HCT116 (cell line): Measurements from ENCODE around the gene PDE9A. TPM values are rescaled to one million over a fixed set of nuclear protein-coding genes. Genes with fewer than 3 reads are reported as not detected.

ENCODE experiments used
- ATAC-seq: fragments of 200-7000 bp; cut with Tn5 transposase; 2 replicates; pipeline ENCODE4 v1.9.1; 2020; ENCODE audit warnings: mild to moderate bottlenecking, moderate library complexity
- BruUV-seq: library from RNA; stranded (reverse); fragments of 400-500 nt; replicated peaks from 2 replicates; lab custom pipeline; 2021; lab: Mats Ljungman, UMichigan
- CTCF ChIA-PET: fragments of 300-600 bp; sonication (Branson Sonifier 250); formaldehyde crosslinking; loops from one replicate; lab custom pipeline; 2021; ENCODE audit warnings: antibody characterized with exemption; lab: Charles Lee
- POLR2A ChIA-PET: fragments of 300-600, 350-600 bp; sonication (Branson Sonifier 250); formaldehyde crosslinking; loops from one replicate; lab custom pipeline; 2021; ENCODE audit warnings: antibody characterized with exemption; lab: Charles Lee
- RAD21 ChIA-PET, 2 experiments: fragments of 300-600 bp; sonication (Branson Sonifier 250); formaldehyde crosslinking; loops; one replicate each; lab custom pipeline; 2023; ENCODE audit warnings: low total read pairs in 2 of 2; ENCODE audit not compliant: uncharacterized antibody in 2 of 2, unreplicated experiment in 2 of 2, low non-redundant PET in 1 of 2; lab: Charles Lee
- DNase-seq: peaks from one replicate; pipeline ENCODE4 v3.0.0-alpha.2; 2010; ENCODE audit warnings: low read depth, low spot score
- H2AFZ ChIP-seq: fragments of 200-600 bp; shearing (Covaris generic), sonication (generic); 2 replicates; pipeline ENCODE4 v1.6.1; 2017; ENCODE audit warnings: low read depth, mixed run types, mixed read lengths, antibody characterized with exemption, low read length; ENCODE audit not compliant: poor library complexity, severe bottlenecking
- H3K27ac ChIP-seq: 2 replicates; pipeline ENCODE4 v1.5.1; 2012; ENCODE audit warnings: low read depth, low read length
- H3K27me3 ChIP-seq: fragments of 200-600 bp; sonication (generic); 2 replicates; pipeline ENCODE4 v1.6.1; 2016; ENCODE audit warnings: mixed run types, low read length, mixed read lengths; ENCODE audit not compliant: insufficient read depth
- H3K36me3 ChIP-seq, 2 experiments: fragments of 200-500 bp in 1 of 2; fragments of 200-600 bp in 1 of 2; sonication (Bioruptor generic) in 1 of 2; sonication (generic) in 1 of 2; 2 replicates each; pipeline versions ENCODE4 v1.5.1 to v1.6.1; 2014 to 2016; ENCODE audit warnings: low read length in 2 of 2, inconsistent platforms in 1 of 2, mixed read lengths in 1 of 2, mixed run types in 1 of 2; ENCODE audit not compliant: insufficient read depth in 2 of 2, control insufficient read depth in 1 of 2
- H3K4me1 ChIP-seq, 2 experiments: fragments of 200-600 bp in 1 of 2; sonication (generic) in 1 of 2; 2 replicates each; pipeline versions ENCODE4 v1.5.1 to v1.6.1; 2012 to 2017; ENCODE audit warnings: low read length in 2 of 2, inconsistent platforms in 1 of 2, mild to moderate bottlenecking in 1 of 2, mixed read lengths in 1 of 2, mixed run types in 1 of 2, moderate library complexity in 1 of 2; ENCODE audit not compliant: insufficient read depth in 2 of 2, control insufficient read depth in 1 of 2
- H3K4me2 ChIP-seq: fragments of 200-600 bp; sonication (generic); 2 replicates; pipeline ENCODE4 v1.6.1; 2017; ENCODE audit warnings: mixed run types, low read length, mixed read lengths
- H3K4me3 ChIP-seq, 2 experiments: fragments of 200-600 bp in 1 of 2; sonication (generic) in 1 of 2; replicated peaks in 1 of 2; 2 replicates each; pipeline ENCODE4 v1.5.1; 2011 to 2016; ENCODE audit warnings: low read length in 2 of 2, control low read depth in 1 of 2, low read depth in 1 of 2, mild to moderate bottlenecking in 1 of 2, mixed read lengths in 1 of 2, mixed run types in 1 of 2
- H3K79me2 ChIP-seq: fragments of 200-600 bp; sonication (generic); 2 replicates; pipeline ENCODE4 v1.6.1; 2017; ENCODE audit warnings: mild to moderate bottlenecking, mixed run types, low read length, moderate library complexity, mixed read lengths; ENCODE audit not compliant: insufficient read depth
- H3K9ac ChIP-seq: fragments of 200-600 bp; sonication (generic); 2 replicates; pipeline ENCODE4 v1.6.1; 2016; ENCODE audit warnings: low read length, mixed read lengths
- H3K9me2 ChIP-seq: fragments of 200-600 bp; sonication (generic), shearing (Covaris generic); 2 replicates; pipeline ENCODE4 v1.6.1; 2017; ENCODE audit warnings: mixed run types, mild to moderate bottlenecking, moderate library complexity; ENCODE audit not compliant: insufficient read depth
- H3K9me3 ChIP-seq, 2 experiments: fragments of 200-500 bp in 1 of 2; fragments of 200-600 bp in 1 of 2; sonication (Bioruptor generic) in 1 of 2; sonication (generic) in 1 of 2; 2 replicates each; pipeline ENCODE4 v1.6.1; 2014 to 2017; ENCODE audit warnings: low read length in 2 of 2, mixed read lengths in 2 of 2, inconsistent platforms in 1 of 2, low read depth in 1 of 2, mild to moderate bottlenecking in 1 of 2, mixed run types in 1 of 2, moderate library complexity in 1 of 2; ENCODE audit not compliant: control insufficient read depth in 1 of 2, insufficient read depth in 1 of 2
- H4K20me1 ChIP-seq: fragments of 200-600 bp; sonication (generic), shearing (Covaris generic); 2 replicates; pipeline ENCODE4 v1.6.1; 2017; ENCODE audit warnings: mixed run types, mild to moderate bottlenecking, moderate library complexity; ENCODE audit not compliant: insufficient read depth
- CBX3 ChIP-seq: IDR thresholded peaks from 2 replicates; pipeline ENCODE4 v1.6.1; 2012; ENCODE audit warnings: low read depth
- CEBPB ChIP-seq: IDR thresholded peaks from 2 replicates; pipeline ENCODE4 v1.6.1; 2012; ENCODE audit warnings: low read depth
- CTCF ChIP-seq, 3 experiments: fragments of 200-600 bp in 1 of 3; sonication (generic) in 1 of 3; IDR thresholded peaks in 2 of 3; conservative IDR thresholded peaks in 1 of 3; 2 replicates each; pipeline ENCODE4 v1.5.1; 2012 to 2017; ENCODE audit warnings: low read depth in 2 of 3, low read length in 2 of 3, antibody characterized with exemption in 1 of 3, borderline replicate concordance in 1 of 3, control low read depth in 1 of 3, mild to moderate bottlenecking in 1 of 3, mixed read lengths in 1 of 3, mixed run types in 1 of 3, moderate library complexity in 1 of 3; ENCODE audit not compliant: insufficient read depth in 1 of 3
- EGR1 ChIP-seq: IDR thresholded peaks from 2 replicates; pipeline ENCODE4 v1.6.1; 2012; ENCODE audit warnings: low read depth
- MAX ChIP-seq: IDR thresholded peaks from 2 replicates; pipeline ENCODE4 v1.6.1; 2012
- ZFX ChIP-seq: fragments of 450-650 bp; IDR thresholded peaks from 2 replicates; pipeline ENCODE4 v1.6.1; 2017
- ZNF274 ChIP-seq: fragments of 200-500 bp; sonication (Bioruptor generic); IDR thresholded peaks from 2 replicates; pipeline ENCODE4 v1.6.1; 2014; ENCODE audit warnings: mild to moderate bottlenecking, low read depth, low read length, inconsistent platforms
- intact Hi-C: fragments of 100-400 bp; cut with micrococcal nuclease; formaldehyde crosslinking; loops from 2 replicates; pipeline ENCODE4 v1.10.0; 2022
- total RNA-seq: library from RNA; stranded (reverse); gene quantifications from one replicate; pipeline ENCODE4 v1.2.1, GENCODE V29; 2021; ENCODE audit not compliant: unreplicated experiment

The PDE9A gene
- total RNA-seq, 1 experiment from 2014 or later = 31.4 TPM

GRCh38 chr21:42684109-42684916 is 30.9 kb downstream of the PDE9A start (continued):
- no peak for TF ChIP-seq MAX

- no TSS peak for BruUV-seq
- Histone ChIP-seq H3K9me2 (no peaks in the 10 kb centered on the region), H4K20me1 (no peaks in the 10 kb centered on the region), H3K4me1 (no peaks in the 10 kb centered on the region), H3K4me2 (no peak overlapping the region), H3K36me3 (no peaks in the 10 kb centered on the region), H3K4me3 (no peak overlapping the region), H3K9me3 (no peaks in the 10 kb centered on the region), H3K27ac (no peak overlapping the region), H3K27me3 (no peaks in the 10 kb centered on the region), H3K9ac (no peak overlapping the region), H2AFZ (no peak overlapping the region), H3K79me2 (no peaks in the 10 kb centered on the region)
- ChIA-PET CTCF (no interaction called here), RAD21 (no interaction called here), POLR2A (no interaction called here)
- DNase-seq (no peak), ATAC-seq (no peak)
- no peak for TF ChIP-seq ZNF274
- TF ChIP-seq CEBPB = no peak
- no peak for TF ChIP-seq CBX3
- no peak for TF ChIP-seq CTCF (IDR thresholded peaks at IDR 0.05 in 2 of 3, conservative IDR thresholded peaks at IDR 0.05 in 1 of 3; ENCODE audit: borderline replicate concordance in 1 of 3, insufficient read depth in 1 of 3, low read depth in 2 of 3, low read length in 2 of 3)
- no peak for TF ChIP-seq ZFX
- no peak for TF ChIP-seq EGR1
- intact Hi-C loops = no loop called here
Measured at GRCh38 chr21:42685036-42685435, 31.6 kb downstream of the PDE9A start.
